SU-DHL-6 (cell line): ENCODE measurements around the gene TMEM163.

ENCODE experiments used
- EZH2phosphoT487 ChIP-seq: fragments of 200-600 bp; sonication (generic), shearing (Covaris generic); conservative IDR thresholded peaks from 2 replicates; pipeline ENCODE4 v1.6.1; 2018; ENCODE audit warnings: mild to moderate bottlenecking, antibody characterized with exemption, low read length, moderate library complexity, mixed read lengths
- TF ChIP-seq, protein P1 (sequence below): fragments of 200-600 bp; sonication (generic); IDR thresholded peaks from one replicate; pipeline ENCODE4 v1.5.1; 2017; ENCODE audit warnings: antibody characterized with exemption, mild to moderate bottlenecking, low read length, moderate library complexity; ENCODE audit not compliant: insufficient read depth, poor library complexity, severe bottlenecking

DNA sequence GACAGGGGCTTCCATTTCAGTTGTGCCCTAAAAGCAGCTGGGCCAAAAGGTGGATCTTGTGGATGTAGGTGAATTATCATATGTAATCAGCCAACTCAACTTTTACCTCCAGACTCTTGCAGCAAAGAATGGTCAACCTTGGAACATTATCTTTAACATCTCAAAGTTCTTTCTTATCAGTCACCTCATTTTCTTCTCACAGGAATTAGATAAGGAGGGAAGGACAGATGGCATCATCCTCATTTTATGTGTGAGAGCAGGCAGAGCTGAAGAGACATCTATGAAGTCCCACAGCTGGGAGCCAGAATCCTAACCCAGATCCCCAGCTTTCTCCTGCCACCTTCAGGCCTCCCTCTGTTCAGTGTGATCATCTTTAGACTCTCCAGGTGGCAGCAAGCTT lies 282.9 kb downstream of the TMEM163 start:
- TF ChIP-seq, protein P1, sequence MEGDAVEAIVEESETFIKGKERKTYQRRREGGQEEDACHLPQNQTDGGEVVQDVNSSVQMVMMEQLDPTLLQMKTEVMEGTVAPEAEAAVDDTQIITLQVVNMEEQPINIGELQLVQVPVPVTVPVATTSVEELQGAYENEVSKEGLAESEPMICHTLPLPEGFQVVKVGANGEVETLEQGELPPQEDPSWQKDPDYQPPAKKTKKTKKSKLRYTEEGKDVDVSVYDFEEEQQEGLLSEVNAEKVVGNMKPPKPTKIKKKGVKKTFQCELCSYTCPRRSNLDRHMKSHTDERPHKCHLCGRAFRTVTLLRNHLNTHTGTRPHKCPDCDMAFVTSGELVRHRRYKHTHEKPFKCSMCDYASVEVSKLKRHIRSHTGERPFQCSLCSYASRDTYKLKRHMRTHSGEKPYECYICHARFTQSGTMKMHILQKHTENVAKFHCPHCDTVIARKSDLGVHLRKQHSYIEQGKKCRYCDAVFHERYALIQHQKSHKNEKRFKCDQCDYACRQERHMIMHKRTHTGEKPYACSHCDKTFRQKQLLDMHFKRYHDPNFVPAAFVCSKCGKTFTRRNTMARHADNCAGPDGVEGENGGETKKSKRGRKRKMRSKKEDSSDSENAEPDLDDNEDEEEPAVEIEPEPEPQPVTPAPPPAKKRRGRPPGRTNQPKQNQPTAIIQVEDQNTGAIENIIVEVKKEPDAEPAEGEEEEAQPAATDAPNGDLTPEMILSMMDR = no peak
- TF ChIP-seq EZH2phosphoT487 = no peak
